MCF 10A (cell line): ENCODE measurements around the gene KCNT1. TPM values are rescaled to one million over a fixed set of nuclear protein-coding genes. Genes with fewer than 3 reads are reported as not detected.
"Not testable (repeated sequence)": the region's sequence is repeated elsewhere in the genome, so short reads cannot be mapped to it uniquely, and the experiment has no call there.

Source experiments
- BruUV-seq: library from RNA; stranded (reverse); fragments of 400-500 nt; replicated peaks from 2 replicates; lab custom pipeline; 2021; lab: Mats Ljungman, UMichigan
- CTCF ChIA-PET: fragments of 300-600 bp; sonication (Branson Sonifier 250); formaldehyde crosslinking; extraction: SDS; loops from one replicate; lab custom pipeline; 2021; ENCODE audit warnings: antibody characterized with exemption, inconsistent platforms; lab: Yijun Ruan, JAX
- POLR2A ChIA-PET: fragments of 300-600, 350-650 bp; sonication (Branson Sonifier 250); formaldehyde crosslinking; extraction: SDS; loops from one replicate; lab custom pipeline; 2020; ENCODE audit warnings: antibody characterized with exemption, inconsistent platforms; lab: Yijun Ruan, JAX
- DNase-seq: peaks from one replicate; pipeline ENCODE4 v3.0.0-alpha.2; 2018; ENCODE audit not compliant: unreplicated experiment
- H3K27ac Mint-ChIP-seq: one replicate; pipeline ENCODE4 v1.8.0; 2022; ENCODE audit warnings: mild to moderate bottlenecking, low read depth, mixed read lengths; ENCODE audit not compliant: unreplicated experiment
- H3K27me3 Mint-ChIP-seq: one replicate; pipeline ENCODE4 v1.8.0; 2022; ENCODE audit warnings: mixed read lengths; ENCODE audit not compliant: insufficient read depth, unreplicated experiment
- H3K36me3 Mint-ChIP-seq: one replicate; pipeline ENCODE4 v1.8.0; 2022; ENCODE audit warnings: mild to moderate bottlenecking, moderate library complexity, mixed read lengths; ENCODE audit not compliant: insufficient read depth, unreplicated experiment
- H3K4me1 Mint-ChIP-seq: one replicate; pipeline ENCODE4 v1.8.0; 2022; ENCODE audit warnings: mixed read lengths; ENCODE audit not compliant: insufficient read depth, unreplicated experiment
- H3K4me3 Mint-ChIP-seq: one replicate; pipeline ENCODE4 v1.8.0; 2022; ENCODE audit warnings: mild to moderate bottlenecking, moderate library complexity, mixed read lengths; ENCODE audit not compliant: unreplicated experiment
- H3K9me3 Mint-ChIP-seq: one replicate; pipeline ENCODE4 v1.8.0; 2022; ENCODE audit warnings: mixed read lengths; ENCODE audit not compliant: unreplicated experiment
- CTCF ChIP-seq: fragments of 200-600 bp; IDR thresholded peaks from one replicate; pipeline ENCODE4 v1.8.0; 2022; ENCODE audit warnings: antibody characterized with exemption, mild to moderate bottlenecking; ENCODE audit not compliant: unreplicated experiment
- intact Hi-C: fragments of 100-400 bp; cut with micrococcal nuclease; formaldehyde crosslinking; loops from 2 replicates; pipeline ENCODE4 v1.14.1; 2022
- total RNA-seq: library from RNA; stranded (reverse); gene quantifications from 2 replicates; pipeline ENCODE4 v1.2.3, GENCODE V29; 2022

The KCNT1 gene
- total RNA-seq, 1 experiment from 2014 or later: not detected

DNA sequence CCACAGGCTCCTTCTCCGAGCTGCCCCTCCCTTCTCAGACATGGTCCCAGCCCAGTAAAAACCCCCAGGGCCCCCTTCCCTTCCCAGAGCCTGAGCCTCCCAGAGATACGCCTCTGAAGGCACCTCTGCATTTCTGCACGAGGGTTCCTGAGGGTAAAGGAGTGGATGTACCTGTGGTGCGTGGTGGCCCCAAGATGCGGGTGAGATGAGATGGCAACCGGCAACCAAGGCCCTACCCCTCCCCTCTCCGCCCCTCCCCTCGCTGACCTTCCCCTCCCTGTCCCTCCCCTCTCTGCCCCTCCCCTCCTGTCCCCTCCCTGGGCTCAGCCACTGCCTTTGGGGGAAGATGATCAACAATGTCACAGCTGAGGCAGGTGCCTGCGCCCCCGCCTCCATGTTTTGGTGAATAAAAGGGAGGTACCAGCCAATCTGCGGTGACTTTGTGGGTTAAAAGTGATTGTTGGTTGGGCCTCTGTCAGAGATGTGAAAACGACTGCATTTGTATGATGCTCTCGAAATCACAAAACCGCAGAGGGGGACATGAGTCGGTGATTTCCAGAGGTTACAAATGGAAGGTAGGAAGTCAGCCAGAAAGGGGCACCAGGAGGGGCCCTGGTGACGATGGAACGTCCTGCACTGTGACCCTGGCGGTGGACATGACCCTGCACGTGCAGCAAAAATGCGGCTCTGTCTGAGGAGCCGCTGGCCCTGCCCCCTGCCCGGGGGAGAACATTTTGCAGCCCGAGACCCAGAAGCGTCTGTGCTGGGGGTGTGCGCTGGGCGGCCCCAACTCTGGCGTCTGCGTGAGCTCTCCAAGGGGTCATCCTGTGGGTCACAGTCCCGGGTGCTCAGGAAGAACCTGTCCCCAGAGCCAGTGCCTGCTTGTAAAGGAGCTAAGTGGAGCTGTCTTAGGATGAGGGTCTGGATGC lies 35.2 kb upstream of the KCNT1 start:
- intact Hi-C loops: no loop called here
- DNase-seq: no peak
- Mint-ChIP-seq H3K4me3 (no peak overlapping the region), H3K9me3 (no peaks in the 10 kb centered on the region), H3K36me3 (no peaks in the 10 kb centered on the region), H3K27me3 (peaks cover 19% of the 10 kb centered on the region), H3K27ac (no peak overlapping the region), H3K4me1 (no peaks in the 10 kb centered on the region)
- CTCF ChIA-PET: no interaction called here
- BruUV-seq: no TSS peak
- POLR2A ChIA-PET: no interaction called here
- no peak for TF ChIP-seq CTCF

DNA sequence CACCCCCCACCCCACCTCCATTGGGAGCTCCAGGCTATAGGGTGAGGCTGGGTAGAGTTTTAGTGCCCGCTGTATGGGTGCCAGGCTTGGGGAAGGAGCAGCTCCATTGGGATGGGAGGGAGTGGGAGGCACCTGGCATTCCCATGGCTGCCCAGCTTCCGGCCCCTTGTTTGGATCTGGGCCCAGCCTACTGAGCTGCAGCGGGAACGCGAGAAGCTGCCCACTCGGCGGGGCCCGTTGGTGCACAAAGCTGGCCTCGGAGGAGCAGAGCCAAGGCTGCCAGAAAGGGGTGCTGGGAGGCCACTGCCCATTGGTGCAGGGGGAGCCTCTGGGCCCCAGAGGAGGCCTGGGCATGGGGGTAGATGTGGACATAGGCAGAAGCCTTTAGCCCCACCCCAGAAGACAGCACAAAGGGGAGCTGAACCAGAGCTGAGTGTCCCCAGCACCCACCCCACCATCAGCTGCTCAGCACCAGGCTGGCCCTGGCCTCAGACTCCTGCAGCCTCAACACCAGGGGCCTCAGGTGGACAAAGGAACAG lies 34.5 kb upstream of the KCNT1 start:
- no TSS peak for BruUV-seq
- CTCF ChIA-PET: no interaction called here
- no peak for DNase-seq

DNA sequence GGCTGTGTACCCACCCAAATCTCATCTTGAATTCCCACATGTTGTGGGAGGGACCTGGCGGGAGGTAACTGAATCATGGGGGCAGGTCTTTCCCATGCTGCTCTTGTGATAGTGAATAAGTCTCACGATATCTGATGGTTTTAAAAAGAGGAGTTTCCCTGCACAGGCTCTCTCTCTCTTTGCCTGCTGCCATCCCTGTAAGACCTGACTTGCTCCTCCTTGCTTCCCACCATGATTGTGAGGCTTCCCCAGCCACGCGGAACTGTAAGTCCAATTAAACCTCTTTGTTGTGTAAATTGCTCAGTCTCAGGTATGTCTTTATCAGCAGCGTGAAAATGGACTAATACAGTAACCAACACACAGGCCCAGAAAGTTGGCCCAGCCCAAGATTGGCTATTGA lies 33.0 kb upstream of the KCNT1 start:
- H3K27me3 Mint-ChIP-seq: peaks cover 31% of the 10 kb centered on the region
- POLR2A ChIA-PET, H3K27ac Mint-ChIP-seq, intact Hi-C loops, DNase-seq, H3K4me3 Mint-ChIP-seq, H3K36me3 Mint-ChIP-seq, CTCF ChIA-PET, H3K9me3 Mint-ChIP-seq, H3K4me1 Mint-ChIP-seq, BruUV-seq: not testable (repeated sequence)

More for the DNA sequence above, 34.5 kb upstream of the KCNT1 start:
- POLR2A ChIA-PET: interaction anchor here (0.6 kb wide), 2 partner anchors 501 to 608 kb away, joined by 3 read pairs; no protein-coding TSS in a partner anchor
- Mint-ChIP-seq H3K36me3 (no peaks in the 10 kb centered on the region), H3K27me3 (peaks cover 19% of the 10 kb centered on the region), H3K4me3 (no peak overlapping the region), H3K9me3 (no peaks in the 10 kb centered on the region), H3K27ac (no peak overlapping the region), H3K4me1 (no peaks in the 10 kb centered on the region)
- intact Hi-C loops: no loop called here
- no peak for TF ChIP-seq CTCF

DNA sequence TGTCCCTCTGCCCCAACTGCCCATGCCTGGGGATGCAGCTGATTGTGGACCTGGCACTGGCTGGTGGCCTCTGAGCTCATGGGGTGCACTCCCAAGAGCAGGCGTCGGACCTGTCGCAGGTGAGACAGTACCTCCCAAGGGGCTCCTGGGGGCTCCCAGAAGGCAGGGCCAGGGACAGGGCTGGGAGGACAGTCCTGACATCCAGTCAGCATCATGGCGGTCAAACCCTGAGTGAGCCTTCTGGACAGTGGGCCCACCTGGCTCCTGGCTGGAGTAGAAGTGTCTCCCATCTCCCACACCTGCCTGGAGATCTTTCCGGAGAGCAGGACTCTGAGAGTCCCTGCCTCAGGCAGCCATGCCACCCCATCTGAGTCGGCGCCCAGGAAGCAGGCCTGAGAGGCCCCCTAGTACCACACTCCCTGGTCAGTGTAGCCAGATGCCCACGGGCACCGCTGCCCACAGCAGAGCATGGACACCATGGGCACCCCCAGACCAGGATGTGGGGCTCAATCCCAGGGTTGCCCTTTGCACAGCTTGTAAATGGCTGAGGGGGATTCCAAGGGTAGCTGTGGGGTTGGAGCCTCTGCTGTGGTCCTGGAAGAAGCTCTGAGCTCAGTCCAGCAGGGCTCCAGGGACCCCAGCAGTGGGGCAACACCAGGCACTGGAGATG lies 32.2 kb upstream of the KCNT1 start:
- CTCF ChIA-PET: no interaction called here
- Mint-ChIP-seq H3K27me3 (peaks cover 38% of the 10 kb centered on the region), H3K27ac (no peak overlapping the region), H3K36me3 (no peaks in the 10 kb centered on the region), H3K9me3 (no peaks in the 10 kb centered on the region), H3K4me3 (no peak overlapping the region), H3K4me1 (no peaks in the 10 kb centered on the region)
- DNase-seq: no peak
- intact Hi-C loops: no loop called here
- BruUV-seq: no TSS peak
- POLR2A ChIA-PET: no interaction called here
- no peak for TF ChIP-seq CTCF
